GM19397 (cell line): ENCODE results near the gene DNAH17.

Experiments used
- ATAC-seq: cut with Tn5 transposase; IDR thresholded peaks from one replicate; pipeline ENCODE4 v1.9.1; 2021; ENCODE audit warnings: mild to moderate bottlenecking, moderate library complexity; ENCODE audit not compliant: unreplicated experiment

The DNAH17 gene

DNA sequence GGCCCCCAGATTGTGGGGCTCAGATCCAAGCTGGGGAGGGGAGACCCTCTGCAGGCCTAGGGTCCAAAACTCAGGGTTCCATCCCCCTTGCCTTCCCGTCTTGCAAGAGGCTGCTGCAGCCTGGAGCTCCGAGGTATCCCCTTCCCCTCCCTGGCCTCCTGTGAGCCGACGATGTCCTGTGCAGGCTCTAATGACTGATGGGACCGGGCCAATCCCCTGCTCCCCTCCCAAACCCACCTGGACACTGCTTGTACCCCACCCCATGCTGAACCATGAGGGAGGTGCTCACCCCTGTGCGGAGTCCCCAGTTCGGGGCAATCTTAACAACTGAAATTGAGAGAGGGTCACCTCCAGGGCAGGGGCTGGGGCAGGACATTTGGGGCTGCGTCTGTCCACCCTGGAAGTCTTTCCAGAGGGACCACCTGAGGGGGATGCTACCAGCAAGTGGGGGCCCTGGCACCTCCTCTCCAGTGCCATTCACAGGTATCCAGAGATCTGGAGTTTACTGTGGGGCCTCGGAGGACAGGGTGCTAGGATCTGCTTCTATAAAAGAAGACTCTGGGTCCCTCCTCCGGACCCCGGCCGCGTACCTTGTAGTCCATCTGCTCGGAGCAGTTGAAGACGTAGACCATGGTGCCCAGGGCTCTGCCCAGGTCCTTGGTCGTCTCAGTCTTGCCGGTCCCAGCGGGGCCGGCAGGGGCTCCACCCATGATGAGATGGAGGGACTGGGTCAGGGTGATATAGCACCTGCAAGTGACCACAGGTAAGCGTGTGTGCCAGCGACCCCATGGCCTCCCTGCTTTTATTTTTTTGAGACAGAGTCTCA is 77.3 kb downstream of the DNAH17 start:
- no peak for ATAC-seq

GRCh38 chr17:78498848-78499247 is 78.3 kb downstream of the DNAH17 start:
- no peak for ATAC-seq

GRCh38 chr17:78497115-78497540 is 80.1 kb downstream of the DNAH17 start:
- no peak for ATAC-seq

- no peak for ATAC-seq
Observed at GRCh38 chr17:78496311-78496710, 80.9 kb downstream of the DNAH17 start.

- ATAC-seq: no peak
Observed at GRCh38 chr17:78495634-78496033, 81.6 kb downstream of the DNAH17 start.

DNA sequence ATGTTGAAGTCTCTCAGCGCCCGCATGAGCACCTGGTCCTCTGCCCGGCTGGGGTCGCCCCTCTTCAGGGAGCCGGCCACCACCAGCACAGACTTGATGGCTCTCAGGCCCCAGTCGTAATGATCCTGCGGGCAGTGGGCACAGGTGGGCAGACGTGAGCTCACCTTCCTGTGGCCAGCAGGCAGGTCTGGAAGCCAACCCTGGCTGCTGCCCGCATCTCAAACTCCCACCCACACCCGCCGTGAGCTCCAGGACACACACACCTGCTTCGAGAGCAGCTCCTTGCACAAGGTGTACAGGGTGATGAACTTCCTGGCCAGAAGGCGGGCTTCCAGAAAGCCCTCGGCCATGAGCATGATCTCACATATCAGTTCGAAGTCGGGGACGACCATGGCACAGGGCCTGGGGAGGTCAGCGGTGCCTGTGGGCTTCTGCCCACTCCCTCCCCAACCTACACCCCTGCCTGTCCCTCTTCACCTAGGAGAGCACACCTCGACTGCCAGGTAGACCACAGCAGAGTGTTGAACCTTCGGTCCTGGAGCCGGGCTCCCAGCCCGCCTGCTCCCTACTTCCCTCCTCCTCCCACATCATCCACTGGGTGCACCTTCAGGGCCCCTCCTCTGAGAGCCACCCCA is 82.4 kb downstream of the DNAH17 start:
- ATAC-seq: no peak

- no peak for ATAC-seq
Observed at GRCh38 chr17:78493853-78494695, 83.1 kb downstream of the DNAH17 start.

- ATAC-seq: no peak
Observed at GRCh38 chr17:78493450-78493849, 83.7 kb downstream of the DNAH17 start.

DNA sequence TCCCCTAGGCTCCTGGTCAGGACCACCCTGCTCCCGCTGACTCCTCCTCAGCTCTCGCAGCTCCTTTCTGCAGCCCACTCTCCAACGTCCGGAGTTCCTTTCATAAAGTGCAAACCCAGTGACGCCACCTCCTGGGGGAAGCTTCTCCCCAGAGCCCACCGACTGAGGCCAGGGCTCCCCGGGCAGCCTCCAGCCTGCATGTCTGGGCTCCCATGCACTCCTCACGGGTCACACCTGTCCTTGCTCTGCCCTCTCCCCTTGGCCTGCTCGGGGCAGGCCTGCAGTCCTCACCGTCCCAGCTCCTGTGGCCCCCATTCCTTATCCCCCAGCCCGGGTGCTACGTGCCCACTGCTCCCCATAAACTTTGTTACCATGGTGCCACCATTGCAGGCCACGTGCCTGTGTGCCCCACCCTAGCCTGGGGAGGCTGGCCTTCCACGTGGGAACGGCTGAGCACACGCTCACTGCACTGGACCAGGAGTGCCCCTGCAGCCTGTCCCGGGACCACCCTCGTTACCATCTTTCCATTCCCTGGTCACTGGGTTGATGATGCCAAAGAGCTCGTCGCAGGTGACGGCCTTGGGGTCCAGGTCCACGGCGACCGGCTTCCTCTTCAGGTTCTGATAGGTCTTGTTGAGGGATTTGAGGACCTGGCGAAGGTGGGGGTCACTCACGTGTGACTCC is 84.9 kb downstream of the DNAH17 start:
- ATAC-seq: no peak

DNA sequence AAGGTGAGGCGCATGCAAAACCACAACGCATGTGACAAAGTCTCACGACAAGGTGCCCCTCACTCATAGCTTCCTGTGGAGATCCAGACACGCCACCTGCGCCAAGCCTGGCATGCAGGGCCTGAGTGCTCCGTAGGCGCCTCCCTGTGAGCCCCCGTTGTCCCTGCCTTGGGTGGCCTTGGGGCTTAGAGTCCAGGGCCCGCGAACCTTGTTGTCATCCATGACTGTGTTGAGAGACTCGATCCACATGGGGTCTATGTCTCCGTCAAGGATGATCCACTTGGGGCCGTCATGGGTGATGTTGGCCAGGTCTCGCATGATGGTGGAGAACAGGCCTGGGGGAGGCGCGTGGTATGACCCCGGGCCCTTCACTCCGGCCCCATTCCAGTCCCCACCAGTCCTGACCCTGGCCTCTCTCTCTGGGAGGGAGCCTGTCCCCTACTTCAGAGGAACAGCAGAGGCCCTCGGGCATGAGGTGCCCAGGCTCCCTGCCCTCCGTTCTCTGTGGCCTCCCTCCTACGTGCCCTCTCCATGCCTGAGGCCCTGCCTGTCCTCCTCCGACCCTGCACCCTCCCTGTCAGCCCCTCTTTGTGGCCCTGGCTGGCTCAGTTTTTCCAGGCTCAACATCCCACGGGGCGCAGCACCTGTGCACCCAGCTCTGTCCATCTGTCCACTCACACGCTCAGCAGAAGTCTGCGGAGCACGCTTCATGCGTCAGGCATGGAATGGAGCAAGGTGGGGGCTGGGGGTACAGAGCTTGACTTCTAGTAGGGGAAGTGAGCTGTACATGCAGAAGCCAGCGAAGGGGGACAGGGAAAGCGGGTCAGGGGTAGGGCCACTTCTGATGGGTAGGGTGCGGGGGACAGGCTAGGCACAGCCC is 85.7 kb downstream of the DNAH17 start:
- no peak for ATAC-seq

DNA sequence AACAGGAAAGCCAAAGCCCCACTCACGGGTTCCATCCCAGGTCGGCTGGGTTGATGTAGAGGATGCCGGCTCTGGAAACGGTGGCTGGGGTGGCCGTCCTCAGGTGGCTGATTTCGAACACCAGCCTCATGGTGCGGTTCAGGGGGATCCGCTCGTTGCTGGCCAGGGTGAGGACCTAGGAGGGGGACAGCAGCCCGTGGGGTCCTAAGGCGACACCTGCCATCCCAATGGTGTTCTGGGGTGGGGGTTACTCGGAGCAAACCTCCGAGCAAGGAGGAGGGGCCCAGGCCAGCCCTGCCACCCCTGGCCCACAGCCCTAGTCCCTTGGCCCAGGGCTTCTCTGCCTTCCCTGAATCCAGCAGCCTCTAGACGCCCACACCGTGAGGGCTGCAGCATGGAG is 86.5 kb downstream of the DNAH17 start:
- ATAC-seq: no peak

- no peak for ATAC-seq
Observed at GRCh38 chr17:78490156-78490555, 87.0 kb downstream of the DNAH17 start.

GRCh38 chr17:78488867-78489634 is 88.1 kb downstream of the DNAH17 start:
- ATAC-seq: no peak

DNA sequence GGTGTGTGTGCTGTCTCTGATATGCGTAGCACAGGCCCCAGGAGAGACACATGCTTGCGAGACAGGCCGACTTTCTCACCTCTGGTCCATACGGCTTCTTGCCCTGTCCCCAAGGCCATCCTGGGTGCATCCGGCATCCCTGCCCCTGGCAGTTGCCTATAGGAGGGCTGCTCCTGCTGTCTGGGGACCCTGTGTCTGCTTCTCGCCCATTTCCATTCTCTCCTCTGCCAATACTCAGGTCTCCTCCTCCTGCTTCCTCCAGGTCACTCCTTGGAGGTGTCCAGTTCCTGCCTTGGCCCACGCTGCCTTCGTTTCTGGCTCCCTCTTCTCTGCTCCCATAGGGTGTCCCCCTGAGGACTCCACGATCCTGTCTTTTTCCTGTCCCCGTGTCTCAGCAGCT is 89.0 kb downstream of the DNAH17 start:
- ATAC-seq: no peak

DNA sequence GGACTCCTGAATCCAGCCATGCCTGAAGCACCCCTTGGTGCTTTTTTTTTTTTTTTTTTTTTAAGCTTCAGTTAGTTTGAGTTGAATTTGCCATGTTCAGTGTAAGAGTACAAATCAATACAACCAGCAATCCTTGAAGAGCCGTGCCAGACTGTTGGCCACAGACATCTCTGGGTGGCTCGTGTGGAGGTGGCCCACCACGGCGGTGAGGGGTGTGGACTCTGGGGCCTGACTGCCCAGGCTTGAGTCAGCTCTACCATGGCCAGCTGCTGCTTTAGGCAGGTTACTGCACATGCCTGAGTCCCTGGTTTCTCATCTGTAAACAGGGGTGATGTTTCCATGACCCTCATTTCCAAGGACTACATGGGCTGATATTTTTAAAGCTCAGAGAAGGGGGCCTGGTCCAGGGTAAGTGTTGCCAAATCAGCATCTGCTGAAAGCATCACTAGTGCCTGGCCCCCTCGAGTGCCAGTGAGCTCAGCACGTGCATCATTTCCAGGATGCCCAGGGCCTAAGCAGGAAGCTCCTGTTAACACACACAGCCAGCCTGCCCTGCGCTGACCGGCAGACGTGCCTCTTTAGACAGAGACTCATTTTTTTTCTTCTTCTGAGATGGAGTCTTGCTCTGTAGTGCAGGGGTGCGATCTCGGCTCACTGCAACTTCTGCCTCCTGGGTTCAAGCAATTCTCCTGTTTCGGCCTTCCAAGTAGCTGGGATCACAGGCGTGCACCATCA is 90.1 kb downstream of the DNAH17 start:
- no peak for ATAC-seq

- ATAC-seq: no peak
Observed at GRCh38 chr17:78486228-78486802, 90.9 kb downstream of the DNAH17 start.

- ATAC-seq: no peak
Observed at GRCh38 chr17:78485290-78486168, 91.7 kb downstream of the DNAH17 start.
